ENCODE data around the gene TUBB. TPM values are rescaled to one million over a fixed set of nuclear protein-coding genes. Genes with fewer than 3 reads are reported as not detected.

The TUBB gene
- total and polyA plus RNA-seq, 2 of the 8 experiments (the other 6 are each of a cell fraction or from before 2014, with no cell fraction given): 1,880 to 3,022 TPM

GRCh38 chr6:30727920-30728553, 7.9 kb downstream of the TUBB start (continued):
- TF ChIP-seq CHD7 (IDR thresholded peaks at IDR 0.05; ENCODE audit: insufficient replicate concordance, low read length): no peak
- TF ChIP-seq EGR1 (IDR thresholded peaks at IDR 0.05; ENCODE audit: borderline replicate concordance, low read depth, low read length): no peak
- no peak for TF ChIP-seq BRCA1 (IDR thresholded peaks at IDR 0.05; ENCODE audit: low read depth, low read length)
